GM18870 (cell line): ENCODE results near the gene AKAP9.
"Not testable (repeated sequence)": the region's sequence is repeated elsewhere in the genome, so short reads cannot be mapped to it uniquely, and the experiment has no call there.

Experiments
- ATAC-seq: cut with Tn5 transposase; IDR thresholded peaks from one replicate; pipeline ENCODE4 v1.9.1; 2021; ENCODE audit warnings: moderate library complexity; ENCODE audit not compliant: unreplicated experiment

Gene AKAP9

GRCh38 chr7:91940572-91941341 lies at the start of gene AKAP9:
Gene AKAP9, plus strand, starts transcription at chr7:91940862. Its CDS starts 238 bp downstream, at chr7:91941100.
- ATAC-seq = peak; percentile 68

DNA sequence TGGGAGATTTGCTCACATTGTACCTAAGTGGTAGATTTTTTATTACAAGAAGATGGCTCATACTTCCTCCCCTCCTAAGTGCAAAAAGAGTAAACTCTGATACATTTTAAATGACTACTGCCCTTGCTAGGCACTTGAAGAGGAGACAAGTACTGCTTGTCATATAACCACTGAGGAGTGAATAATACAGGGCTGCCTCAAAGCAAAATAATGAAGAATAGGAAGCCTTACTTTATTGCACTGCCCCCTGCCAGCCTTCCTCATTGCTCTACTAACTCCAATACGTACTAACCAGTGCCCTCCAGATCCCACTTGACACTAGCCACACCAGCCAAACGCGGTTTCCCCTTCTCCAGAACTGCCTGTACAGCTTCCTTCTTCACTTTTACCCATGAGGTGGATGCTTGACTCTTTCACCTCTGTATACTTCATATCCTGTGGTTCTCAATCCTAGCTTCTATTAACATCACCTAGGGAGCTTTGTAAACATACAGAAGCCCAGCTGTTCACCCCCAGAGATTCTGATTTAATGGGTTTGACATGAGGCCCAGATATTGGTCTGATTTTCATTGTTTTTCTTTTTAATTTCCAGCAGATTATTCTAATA lies 48.5 kb upstream of the AKAP9 start:
- ATAC-seq = no peak

DNA sequence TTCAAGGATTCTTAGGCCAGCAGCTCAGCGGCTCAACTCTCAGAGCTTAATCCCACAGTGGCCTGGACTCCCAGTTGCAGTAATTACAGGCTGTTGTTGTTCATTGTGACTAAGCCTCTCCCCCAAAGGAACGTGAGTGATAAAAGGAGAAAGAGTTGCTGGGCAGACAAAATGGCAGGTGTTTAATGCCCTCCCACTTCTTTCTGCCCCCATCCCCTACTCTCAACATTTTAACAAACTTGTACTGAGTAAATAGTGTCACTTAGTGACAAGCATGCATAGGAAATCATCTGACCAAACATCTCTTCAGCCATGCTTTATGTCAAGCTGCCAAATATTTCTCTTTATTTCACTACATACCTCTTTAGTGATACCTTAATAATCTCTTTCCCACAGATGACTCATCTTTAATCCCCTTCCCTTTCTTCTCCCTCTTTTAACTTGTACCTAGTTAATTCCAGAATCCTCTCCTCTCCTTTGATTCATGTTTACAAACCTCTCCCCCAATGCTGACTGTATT lies 47.8 kb upstream of the AKAP9 start:
- no peak for ATAC-seq

GRCh38 chr7:91893699-91894098 lies 47.0 kb upstream of the AKAP9 start:
- not testable (repeated sequence) for ATAC-seq

DNA sequence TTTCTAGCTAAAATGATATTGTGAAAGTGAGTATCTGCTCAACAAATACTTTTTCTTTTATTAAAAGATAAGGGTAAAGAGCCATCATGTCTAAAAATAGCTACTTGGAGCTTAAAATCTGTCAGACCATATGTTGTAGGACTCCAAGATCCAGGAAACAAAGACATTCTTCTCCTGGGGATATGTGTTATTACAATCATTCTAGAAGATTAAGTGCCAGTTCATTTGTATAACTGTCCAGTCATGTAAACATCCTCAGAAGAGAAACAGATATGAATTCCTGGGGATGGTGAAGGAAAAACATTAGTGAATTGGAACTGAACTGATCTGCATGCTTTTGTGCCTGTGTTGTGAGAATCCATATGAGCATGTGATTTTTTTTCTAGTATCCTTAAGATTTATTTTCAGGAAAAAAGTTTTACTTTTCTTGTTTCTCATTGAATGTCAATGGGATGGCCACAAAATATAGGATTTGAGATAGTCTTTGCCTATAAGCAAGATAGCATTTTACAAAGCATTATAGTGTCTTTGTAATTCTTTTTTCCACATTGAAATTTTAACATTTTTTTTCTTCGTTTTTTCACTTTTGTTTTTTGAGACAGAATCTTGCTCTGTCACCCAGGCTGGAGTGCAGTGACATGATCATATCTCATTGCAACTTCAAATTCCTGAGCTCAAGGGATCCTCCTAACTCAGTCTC lies 45.7 kb upstream of the AKAP9 start:
- ATAC-seq = no peak

- no peak for ATAC-seq
Measured at GRCh38 chr7:91898240-91898992, 42.2 kb upstream of the AKAP9 start.

GRCh38 chr7:91899563-91899962 lies 41.1 kb upstream of the AKAP9 start:
- no peak for ATAC-seq

GRCh38 chr7:91910171-91910570 lies 30.5 kb upstream of the AKAP9 start:
- ATAC-seq = no peak

GRCh38 chr7:91911121-91911520 lies 29.5 kb upstream of the AKAP9 start:
- no peak for ATAC-seq

DNA sequence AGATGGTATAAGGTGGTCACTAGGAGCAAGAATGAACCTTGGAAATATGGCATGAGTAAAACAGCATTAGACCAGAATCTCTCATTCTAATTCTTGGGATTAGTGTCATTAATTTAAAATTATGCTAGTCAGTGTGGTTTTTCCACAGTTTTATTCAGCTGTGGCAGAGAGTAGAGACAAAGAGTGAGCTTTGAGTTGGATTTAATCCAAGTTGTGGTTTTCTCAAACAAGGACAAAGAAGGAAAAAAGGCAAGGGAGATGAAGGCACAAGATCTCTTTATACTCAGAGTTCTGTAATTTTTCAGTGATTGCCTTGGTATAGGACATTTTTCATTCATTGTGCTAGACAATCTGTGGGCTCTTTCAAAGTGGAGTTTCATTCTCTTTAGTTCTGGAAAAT lies 28.2 kb upstream of the AKAP9 start:
- no peak for ATAC-seq

GRCh38 chr7:91913612-91914011 lies 27.1 kb upstream of the AKAP9 start:
- ATAC-seq = no peak

DNA sequence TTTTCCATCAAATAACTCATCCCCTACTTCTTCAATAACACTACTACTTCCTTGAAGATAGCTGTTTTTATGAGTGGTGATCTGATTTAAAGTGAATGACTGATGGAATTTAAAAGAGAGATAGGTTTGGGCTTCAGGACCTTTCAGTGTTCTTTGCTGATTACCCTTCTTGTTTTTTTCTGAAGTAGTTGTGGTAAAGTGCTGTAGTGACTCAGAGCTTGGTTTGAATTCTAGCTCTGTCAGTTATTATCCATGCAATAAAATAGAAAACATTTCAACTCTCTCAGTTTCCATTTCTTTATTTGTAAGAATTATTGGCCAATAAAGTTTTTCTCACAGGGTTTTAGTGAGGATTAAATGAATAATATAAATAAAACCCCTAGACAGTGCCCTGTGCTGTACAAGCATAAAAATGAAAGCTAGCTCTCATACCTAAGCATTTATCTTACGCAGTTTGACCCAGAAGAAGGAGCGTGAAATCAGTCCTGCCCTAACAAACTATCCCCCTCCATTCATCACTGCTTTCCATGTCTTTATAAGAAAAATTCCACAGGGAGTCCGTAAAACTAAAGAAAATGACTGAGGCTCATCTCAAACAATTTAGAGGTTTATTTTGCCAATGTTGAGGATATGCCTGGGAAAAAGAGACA lies 25.1 kb upstream of the AKAP9 start:
- ATAC-seq = no peak

- no peak for ATAC-seq
Measured at GRCh38 chr7:91916051-91916440, 24.6 kb upstream of the AKAP9 start.

GRCh38 chr7:91918356-91918755 lies 22.3 kb upstream of the AKAP9 start:
- no peak for ATAC-seq

DNA sequence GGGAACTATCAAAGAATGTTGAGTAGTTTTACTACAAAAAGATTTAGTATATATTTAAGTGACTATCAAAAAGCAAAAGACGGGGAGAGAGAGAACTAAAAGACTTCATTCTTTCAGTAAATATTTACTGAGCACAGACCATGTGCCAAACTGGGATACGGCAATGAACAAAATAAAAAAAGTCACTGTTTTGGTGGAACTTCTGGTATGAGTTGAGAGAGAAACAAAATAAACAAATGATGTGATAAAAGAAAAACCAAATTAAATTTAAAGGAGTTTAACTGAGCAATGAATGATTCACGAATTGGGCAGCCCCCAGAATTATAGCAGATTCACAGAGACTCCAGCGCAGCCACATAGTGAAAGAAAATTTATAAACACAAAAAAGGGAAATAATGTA lies 17.8 kb upstream of the AKAP9 start:
- no peak for ATAC-seq

DNA sequence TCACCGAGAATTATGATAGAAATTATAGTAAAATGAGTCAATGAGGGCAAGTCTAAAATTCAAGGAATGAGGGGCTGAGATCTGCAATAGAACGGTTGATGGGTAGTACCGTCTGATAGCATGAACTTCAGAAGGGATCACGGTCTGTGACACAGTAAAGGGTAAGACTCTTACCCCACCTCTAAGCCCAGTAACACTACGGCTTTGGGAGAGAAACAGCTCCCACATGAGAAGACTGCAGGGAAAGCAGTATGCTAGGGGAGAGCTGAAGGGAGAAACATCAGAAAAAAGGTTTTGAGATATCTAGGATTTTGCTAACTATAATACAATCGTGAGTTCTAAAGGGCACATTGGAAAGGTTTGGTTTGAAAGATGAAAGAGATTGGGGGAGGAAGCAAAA lies 12.8 kb upstream of the AKAP9 start:
- ATAC-seq = no peak

- ATAC-seq = peak; percentile 96
Measured at GRCh38 chr7:91929463-91929862, 11.2 kb upstream of the AKAP9 start.

DNA sequence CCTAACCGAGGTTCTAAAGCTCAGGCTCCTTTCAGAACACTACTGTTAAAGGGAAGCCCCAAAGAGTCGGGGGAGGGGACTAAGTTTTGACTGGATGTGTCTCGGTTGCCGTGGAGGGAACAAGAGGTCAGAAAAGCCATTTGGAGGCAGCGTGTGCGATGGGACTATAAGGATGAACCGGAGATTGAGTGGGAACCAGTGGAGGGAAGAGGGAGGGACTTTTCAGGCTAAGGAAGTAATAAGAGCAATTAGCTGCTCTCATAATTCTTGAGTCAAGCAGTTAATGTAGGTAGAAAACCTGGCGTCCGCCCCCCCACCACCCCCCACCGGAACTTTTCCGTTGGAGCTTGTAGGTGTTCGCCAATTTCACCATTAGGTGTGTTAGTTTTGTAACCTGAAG lies 491 bp upstream of the AKAP9 start:
- ATAC-seq = peak; percentile 18

- peak; percentile 30 for ATAC-seq
Measured at GRCh38 chr7:91941450-91941849, 788 bp downstream of the AKAP9 start.

DNA sequence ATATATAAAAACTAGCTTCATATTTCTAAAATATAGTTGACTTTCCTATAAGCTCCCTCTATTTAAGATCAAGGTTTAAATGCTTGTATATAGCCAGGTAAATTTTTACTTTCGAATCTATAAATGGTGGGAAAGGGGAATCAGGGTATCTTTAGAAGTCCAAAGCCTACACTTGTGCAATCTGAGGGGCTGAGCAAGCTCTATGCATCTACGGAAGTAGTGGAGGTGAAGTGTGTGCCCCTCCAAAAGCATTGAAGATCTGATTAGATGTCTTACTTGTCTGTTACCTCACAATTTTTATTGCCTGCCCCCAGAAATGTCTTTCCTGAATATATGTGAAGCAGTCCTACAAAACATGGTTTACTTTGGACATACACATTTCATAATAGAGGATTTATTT lies 1.6 kb downstream of the AKAP9 start:
- no peak for ATAC-seq

DNA sequence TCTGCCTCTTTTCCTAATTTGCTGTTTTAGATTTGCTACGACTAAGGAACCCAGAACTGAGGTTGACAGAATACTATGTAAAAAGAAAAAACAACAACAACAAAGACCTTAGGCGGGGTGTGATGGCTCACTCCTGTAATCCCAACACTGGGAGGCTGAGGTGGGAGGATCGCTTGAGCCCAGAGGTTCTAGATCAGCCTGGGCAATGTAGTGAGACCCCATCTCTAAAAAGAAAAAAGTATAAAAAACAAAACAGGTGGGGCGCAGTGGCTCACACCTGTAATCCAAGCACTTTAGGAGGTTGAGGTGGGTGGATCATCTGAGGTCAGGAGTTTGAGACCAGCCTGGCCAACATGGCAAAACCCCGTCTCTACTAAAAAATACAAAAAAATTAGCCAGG lies 4.3 kb downstream of the AKAP9 start:
- not testable (repeated sequence) for ATAC-seq
